Smooth muscle cell (in vitro differentiated cells): ENCODE data around the gene LBH. TPM values are rescaled to one million over a fixed set of nuclear protein-coding genes. Genes with fewer than 3 reads are reported as not detected.

ENCODE experiments used
- DNase-seq: peaks from one replicate; lab custom pipeline; 2025; ENCODE audit not compliant: unreplicated experiment; lab: John Stamatoyannopoulos, UW
- H2AFZ ChIP-seq: fragments of 200-600 bp; sonication (generic); 2 replicates; pipeline ENCODE4 v1.6.0; 2016; ENCODE audit warnings: antibody characterized with exemption, low read depth, mild to moderate bottlenecking
- H3F3A ChIP-seq: fragments of 200-600 bp; sonication (generic); 2 replicates; pipeline ENCODE4 v1.6.0; 2017; ENCODE audit warnings: antibody characterized with exemption, low read depth
- H3K27ac ChIP-seq: fragments of 200-600 bp; sonication (generic); 2 replicates; pipeline ENCODE4 v1.5.1; 2016; ENCODE audit warnings: low read depth, mild to moderate bottlenecking
- H3K27me3 ChIP-seq: fragments of 200-600 bp; sonication (generic); 2 replicates; pipeline ENCODE4 v1.6.1; 2016; ENCODE audit warnings: low read depth, mild to moderate bottlenecking
- H3K36me3 ChIP-seq: fragments of 200-600 bp; sonication (generic); 2 replicates; pipeline ENCODE4 v1.5.1; 2016; ENCODE audit warnings: low read depth
- H3K4me1 ChIP-seq: fragments of 200-600 bp; sonication (generic); 2 replicates; pipeline ENCODE4 v1.5.1; 2016; ENCODE audit warnings: low read depth
- H3K4me2 ChIP-seq: fragments of 200-600 bp; sonication (generic); 2 replicates; pipeline ENCODE4 v1.6.0; 2016; ENCODE audit warnings: mild to moderate bottlenecking
- H3K4me3 ChIP-seq: fragments of 200-600 bp; sonication (generic); 2 replicates; pipeline ENCODE4 v1.5.1; 2016; ENCODE audit warnings: mild to moderate bottlenecking
- H3K79me2 ChIP-seq: fragments of 200-600 bp; sonication (generic); 2 replicates; pipeline ENCODE4 v1.6.0; 2016; ENCODE audit warnings: low read depth, mild to moderate bottlenecking
- H3K9ac ChIP-seq: fragments of 200-600 bp; sonication (generic); 2 replicates; pipeline ENCODE4 v1.6.0; 2016; ENCODE audit warnings: low read depth
- H3K9me3 ChIP-seq: fragments of 200-600 bp; sonication (generic); replicated peaks from 2 replicates; pipeline ENCODE4 v1.5.1; 2016; ENCODE audit warnings: low read depth
- H4K20me1 ChIP-seq: fragments of 200-600 bp; sonication (generic); 2 replicates; pipeline ENCODE4 v1.6.0; 2016; ENCODE audit warnings: low read depth
- WGBS: methylation state at CpG from one replicate; pipeline ENCODE4 v1.1.7; 2016; ENCODE audit warnings: low lambda C conversion rate; 5-methylcytosine and 5-hydroxymethylcytosine counted together
- polyA plus RNA-seq: library from polyadenylated mRNA; unstranded; fragments of >200 nt; fragmentation: Nextera tagmentation; extraction: Ambion mirVana; gene quantifications from 2 replicates; pipeline ENCODE4 v1.2.1, GENCODE V29; 2016
- total RNA-seq: library from RNA; depleted of rRNA; stranded (reverse); fragments of >200 nt; gene quantifications from 2 replicates; pipeline ENCODE4 v1.2.3, GENCODE V29; 2014
- TF ChIP-seq, protein P1 (sequence below): fragments of 200-600 bp; sonication (generic); IDR thresholded peaks from 2 replicates; pipeline ENCODE4 v1.5.1; 2017; ENCODE audit warnings: borderline replicate concordance, mild to moderate bottlenecking, antibody characterized with exemption; ENCODE audit not compliant: insufficient read depth, poor library complexity, severe bottlenecking

LBH gene
- total and polyA plus RNA-seq, 2 experiments from 2014 or later: 31.0 to 35.2 TPM

DNA sequence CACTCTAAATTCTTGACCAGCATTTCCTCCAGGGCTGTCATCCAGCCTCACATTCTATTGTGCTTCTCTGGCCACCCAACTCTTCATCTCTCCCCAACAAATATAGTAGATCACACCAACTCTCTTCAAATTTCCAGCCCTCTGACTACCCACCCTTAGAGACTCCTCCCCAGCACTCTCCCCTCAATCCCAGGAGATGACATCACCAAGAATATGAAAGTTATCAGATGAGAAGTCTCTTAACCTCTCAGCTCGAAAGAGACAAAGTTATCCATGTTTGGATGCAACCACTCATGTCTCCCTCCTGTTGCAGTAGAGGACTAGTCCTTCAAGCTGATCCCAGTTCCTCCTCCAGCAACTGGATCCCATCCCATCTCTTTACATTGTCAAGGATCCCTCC, 47.1 kb downstream of the LBH start:
- no peaks in the 10 kb centered on the region for H4K20me1 ChIP-seq
- WGBS: 81% methylated on average over 1 of the region's 1 CpG
- TF ChIP-seq, protein P1, sequence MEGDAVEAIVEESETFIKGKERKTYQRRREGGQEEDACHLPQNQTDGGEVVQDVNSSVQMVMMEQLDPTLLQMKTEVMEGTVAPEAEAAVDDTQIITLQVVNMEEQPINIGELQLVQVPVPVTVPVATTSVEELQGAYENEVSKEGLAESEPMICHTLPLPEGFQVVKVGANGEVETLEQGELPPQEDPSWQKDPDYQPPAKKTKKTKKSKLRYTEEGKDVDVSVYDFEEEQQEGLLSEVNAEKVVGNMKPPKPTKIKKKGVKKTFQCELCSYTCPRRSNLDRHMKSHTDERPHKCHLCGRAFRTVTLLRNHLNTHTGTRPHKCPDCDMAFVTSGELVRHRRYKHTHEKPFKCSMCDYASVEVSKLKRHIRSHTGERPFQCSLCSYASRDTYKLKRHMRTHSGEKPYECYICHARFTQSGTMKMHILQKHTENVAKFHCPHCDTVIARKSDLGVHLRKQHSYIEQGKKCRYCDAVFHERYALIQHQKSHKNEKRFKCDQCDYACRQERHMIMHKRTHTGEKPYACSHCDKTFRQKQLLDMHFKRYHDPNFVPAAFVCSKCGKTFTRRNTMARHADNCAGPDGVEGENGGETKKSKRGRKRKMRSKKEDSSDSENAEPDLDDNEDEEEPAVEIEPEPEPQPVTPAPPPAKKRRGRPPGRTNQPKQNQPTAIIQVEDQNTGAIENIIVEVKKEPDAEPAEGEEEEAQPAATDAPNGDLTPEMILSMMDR: no peak
- H3K4me1 ChIP-seq: peaks cover under 1% of the 10 kb centered on the region
- no peak overlapping the region for H3K4me3 ChIP-seq
- no peaks in the 10 kb centered on the region for H3K79me2 ChIP-seq
- H2AFZ ChIP-seq: no peak overlapping the region
- H3K27ac ChIP-seq: no peak overlapping the region
- no peaks in the 10 kb centered on the region for H3K9me3 ChIP-seq
- H3F3A ChIP-seq: no peaks in the 10 kb centered on the region
- no peak for DNase-seq
- H3K9ac ChIP-seq: no peak overlapping the region
- no peaks in the 10 kb centered on the region for H3K36me3 ChIP-seq
- H3K27me3 ChIP-seq: no peaks in the 10 kb centered on the region
- no peak overlapping the region for H3K4me2 ChIP-seq

DNA sequence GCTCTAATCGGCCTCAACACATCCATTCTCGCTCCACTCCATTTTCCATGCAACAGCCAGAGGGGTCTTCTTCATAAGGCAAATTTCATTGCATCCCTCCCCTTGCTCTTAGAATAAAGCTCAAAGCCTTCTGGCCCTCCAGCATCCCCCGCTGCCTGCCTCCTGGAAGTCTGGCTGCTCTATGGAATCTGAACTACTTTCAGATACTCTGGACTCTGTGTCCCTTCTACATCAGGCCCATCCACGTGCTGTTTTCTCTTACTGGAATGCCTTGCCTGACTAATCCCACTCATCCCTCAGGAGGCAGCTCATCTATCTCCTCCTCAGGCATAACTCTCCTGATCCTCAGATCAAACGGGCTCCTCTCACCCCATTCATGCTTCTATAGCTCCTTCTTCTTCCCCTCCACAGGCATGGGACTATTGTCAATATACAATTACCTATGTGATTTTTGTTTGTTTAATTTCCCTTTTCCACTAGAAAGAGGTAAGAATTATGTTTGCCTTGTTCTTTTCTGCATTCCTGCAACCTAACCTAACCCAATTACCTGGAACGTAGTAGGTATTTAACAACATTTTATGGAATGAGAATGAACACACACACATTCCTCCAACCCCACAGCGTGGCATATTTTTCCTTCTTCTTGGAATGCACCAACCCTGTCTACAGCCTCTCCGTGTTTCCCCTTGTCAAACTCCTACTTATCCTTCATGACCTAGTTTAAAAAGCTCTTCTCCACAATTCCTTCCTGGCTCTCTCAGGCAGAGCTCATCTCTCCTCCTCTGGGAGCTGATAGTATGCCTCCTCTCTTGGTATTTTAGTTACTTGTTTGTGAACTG, 49.5 kb downstream of the LBH start:
- no peak for DNase-seq

DNA sequence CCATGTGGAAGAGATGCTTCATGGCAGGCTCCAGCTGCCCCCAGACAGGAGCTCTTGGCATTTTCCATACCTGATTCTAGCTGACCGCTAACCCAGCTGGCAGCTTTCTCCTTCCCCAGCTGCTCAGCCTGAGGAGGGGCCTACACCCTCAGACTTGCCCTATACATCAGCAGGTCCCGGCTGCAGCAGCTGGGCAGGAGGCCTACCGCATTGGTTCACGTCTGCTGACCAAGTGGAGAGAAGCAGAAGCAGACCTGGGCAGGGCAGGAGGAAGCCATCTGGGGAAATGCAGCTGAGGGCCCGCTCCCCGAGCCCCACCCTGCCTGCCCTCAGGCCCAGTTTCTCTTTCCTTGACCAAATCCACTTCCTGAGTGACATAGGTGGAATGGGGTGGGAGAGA, 50.7 kb downstream of the LBH start:
- H3K4me2 ChIP-seq: no peak overlapping the region
- H3K9ac ChIP-seq: no peak overlapping the region
- H3K27ac ChIP-seq: no peak overlapping the region
- no peak overlapping the region for H2AFZ ChIP-seq
- H3K9me3 ChIP-seq: no peaks in the 10 kb centered on the region
- no peaks in the 10 kb centered on the region for H3K36me3 ChIP-seq
- 94% methylated on average over 6 of the region's 6 CpGs for WGBS
- no peaks in the 10 kb centered on the region for H3K79me2 ChIP-seq
- no peak for DNase-seq
- H4K20me1 ChIP-seq: no peaks in the 10 kb centered on the region
- no peaks in the 10 kb centered on the region for H3F3A ChIP-seq
- no peak overlapping the region for H3K4me3 ChIP-seq
- H3K4me1 ChIP-seq: peaks cover 6% of the 10 kb centered on the region
- TF ChIP-seq, protein P1: no peak
- no peaks in the 10 kb centered on the region for H3K27me3 ChIP-seq

More for the DNA sequence above, 49.5 kb downstream of the LBH start:
- Histone ChIP-seq H3K27me3 (no peaks in the 10 kb centered on the region), H3F3A (no peaks in the 10 kb centered on the region), H3K4me2 (no peak overlapping the region), H3K4me1 (no peaks in the 10 kb centered on the region), H3K4me3 (no peak overlapping the region), H2AFZ (no peak overlapping the region), H4K20me1 (no peaks in the 10 kb centered on the region), H3K9me3 (no peaks in the 10 kb centered on the region), H3K36me3 (no peaks in the 10 kb centered on the region), H3K79me2 (no peaks in the 10 kb centered on the region), H3K27ac (no peak overlapping the region), H3K9ac (no peak overlapping the region)
- TF ChIP-seq, protein P1: no peak
- 55% methylated on average over 8 of the region's 8 CpGs for WGBS

GRCh38 chr2:30282721-30283120, 51.4 kb downstream of the LBH start:
- no peaks in the 10 kb centered on the region for H3K36me3 ChIP-seq
- TF ChIP-seq, protein P1: no peak
- H3K27ac ChIP-seq: no peak overlapping the region
- 94% methylated on average over 4 of the region's 4 CpGs for WGBS
- no peak overlapping the region for H3K4me2 ChIP-seq
- peaks cover 12% of the 10 kb centered on the region for H3K4me1 ChIP-seq
- H3K79me2 ChIP-seq: no peaks in the 10 kb centered on the region
- no peak overlapping the region for H3K9ac ChIP-seq
- no peaks in the 10 kb centered on the region for H3K9me3 ChIP-seq
- no peak overlapping the region for H2AFZ ChIP-seq
- H3K27me3 ChIP-seq: no peaks in the 10 kb centered on the region
- no peak overlapping the region for H3K4me3 ChIP-seq
- no peaks in the 10 kb centered on the region for H3F3A ChIP-seq
- no peaks in the 10 kb centered on the region for H4K20me1 ChIP-seq
- DNase-seq: no peak
